Islet precursor cell (in vitro differentiated cells): ENCODE data around the gene MYO1F.
"Not testable (repeated sequence)": the region's sequence is repeated elsewhere in the genome, so short reads cannot be mapped to it uniquely, and the experiment has no call there.

Experiments
- DNase-seq: peaks from one replicate; pipeline ENCODE4 v3.0.0-alpha.2; 2018

The MYO1F gene

DNA sequence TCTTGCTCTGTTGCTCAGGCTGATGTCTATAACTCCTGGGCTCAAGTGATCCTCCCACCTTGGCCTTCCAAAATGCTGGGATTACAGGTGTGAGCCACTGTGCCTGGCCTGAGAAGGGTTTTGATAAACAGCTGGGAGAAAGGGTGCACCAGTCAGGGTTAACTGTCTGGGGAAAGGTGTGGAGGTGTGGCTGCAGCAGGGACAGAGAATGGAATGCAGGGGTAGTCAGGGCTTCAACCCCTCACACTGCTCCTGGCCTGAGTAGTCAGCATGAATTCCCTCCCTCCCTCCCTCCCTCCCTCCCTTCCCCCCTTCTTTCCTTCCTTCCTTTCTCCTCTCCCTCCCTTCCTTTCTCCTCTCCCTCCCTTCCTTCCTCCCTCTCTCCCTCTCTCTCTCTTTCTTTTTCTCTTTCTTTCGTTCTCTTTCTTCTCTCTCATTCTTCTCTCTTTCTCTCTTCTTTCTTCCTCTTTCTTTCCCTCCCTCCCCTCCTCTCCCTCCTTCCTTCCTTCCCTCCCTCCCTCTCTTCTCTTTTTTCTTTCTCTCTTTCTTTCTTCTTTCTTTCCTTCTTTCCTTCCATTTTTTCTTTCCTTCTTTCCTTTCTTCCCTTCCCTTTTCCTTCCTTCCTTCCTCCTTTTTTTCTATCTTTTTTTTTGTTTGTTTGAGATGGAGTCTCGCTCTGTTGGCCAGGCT is 16.0 kb downstream of the MYO1F start:
- DNase-seq: peak; percentile 73

DNA sequence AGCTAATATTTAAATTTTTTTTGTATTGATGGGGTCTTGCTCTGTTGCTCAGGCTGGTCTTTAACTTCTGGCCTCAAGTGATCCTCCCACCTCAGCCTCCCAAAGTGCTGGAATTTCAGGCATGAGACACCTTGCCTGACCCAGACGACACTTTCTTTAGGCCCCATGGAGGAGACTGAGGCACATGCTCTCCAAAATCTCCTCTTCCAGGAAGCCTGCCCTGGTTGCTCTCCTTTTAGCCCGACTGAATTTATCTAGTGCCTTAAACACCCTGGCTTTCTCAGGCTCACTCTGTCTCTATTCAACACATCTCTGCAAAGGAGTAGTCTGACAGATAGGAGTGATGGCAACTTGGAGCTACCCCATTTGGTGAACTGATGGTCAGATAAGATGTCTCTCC is 18.9 kb downstream of the MYO1F start:
- DNase-seq: no peak

DNA sequence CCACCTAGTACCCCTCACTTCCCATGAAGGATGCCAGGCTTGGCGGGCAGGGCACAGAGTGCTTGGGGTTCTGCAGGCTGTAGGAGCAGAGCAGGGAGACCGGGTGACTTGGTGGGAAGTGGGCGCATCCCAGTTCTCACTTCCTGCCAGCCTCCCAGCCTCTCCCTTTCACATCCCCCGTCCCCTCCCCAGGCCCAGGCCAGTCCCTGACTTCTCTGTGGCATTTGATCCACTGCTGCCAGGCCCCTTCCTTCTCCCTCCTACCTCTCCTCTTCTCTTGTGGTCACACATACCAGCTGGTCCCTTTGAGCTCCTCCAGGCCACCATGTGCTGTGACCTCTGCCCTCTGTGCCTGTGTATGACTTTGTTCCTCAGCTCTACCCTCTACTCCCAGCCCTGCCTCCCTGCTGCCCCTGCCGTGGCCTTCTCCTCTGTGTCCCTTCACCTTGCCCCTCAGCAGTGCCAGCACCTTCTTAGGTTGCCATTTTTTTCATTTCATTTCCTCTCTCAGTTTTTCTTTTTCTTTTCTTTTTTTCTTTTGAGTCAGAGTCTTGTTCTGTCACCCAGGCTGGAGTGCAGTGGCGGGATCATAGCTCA is 19.5 kb downstream of the MYO1F start:
- peak; percentile 72 for DNase-seq

DNA sequence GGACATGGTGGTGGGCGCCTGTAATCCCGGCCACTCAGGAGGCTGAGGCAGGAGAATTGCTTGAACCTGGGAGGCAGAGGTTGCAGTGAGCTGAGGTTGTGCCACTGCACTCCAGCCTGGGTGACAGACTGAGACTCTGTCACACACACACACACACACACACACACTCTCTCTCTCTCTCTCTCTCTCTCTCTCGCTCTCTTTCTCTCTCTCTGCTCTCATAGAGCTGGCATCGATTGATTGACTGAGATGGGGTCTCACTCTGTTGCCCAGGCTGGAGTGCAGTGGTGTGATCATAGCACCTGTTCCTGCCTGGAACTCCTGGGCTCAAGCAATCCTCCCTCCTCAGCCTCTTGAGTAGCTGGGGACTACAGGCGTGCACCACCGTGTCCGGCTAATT is 23.5 kb downstream of the MYO1F start:
- not testable (repeated sequence) for DNase-seq

DNA sequence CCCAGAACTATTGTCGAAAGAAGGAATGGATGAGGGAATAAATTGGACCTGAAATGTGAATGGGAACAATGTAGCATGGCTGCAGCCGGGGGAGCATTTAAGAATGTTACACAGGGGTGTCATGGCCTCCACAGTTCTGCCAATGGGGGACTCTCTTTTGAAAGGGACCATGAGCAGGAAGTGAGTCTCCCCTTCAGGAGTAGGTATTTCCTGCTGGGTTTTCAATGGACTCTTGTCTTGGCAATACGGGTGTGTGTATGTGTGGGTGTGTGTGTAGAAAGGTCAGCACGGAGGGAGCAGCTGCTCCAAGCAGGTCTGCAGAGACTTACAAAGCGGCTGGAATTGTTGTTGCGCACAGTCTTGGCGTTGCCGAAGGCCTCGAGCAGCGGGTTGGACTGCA is 24.4 kb downstream of the MYO1F start:
- DNase-seq: no peak

DNA sequence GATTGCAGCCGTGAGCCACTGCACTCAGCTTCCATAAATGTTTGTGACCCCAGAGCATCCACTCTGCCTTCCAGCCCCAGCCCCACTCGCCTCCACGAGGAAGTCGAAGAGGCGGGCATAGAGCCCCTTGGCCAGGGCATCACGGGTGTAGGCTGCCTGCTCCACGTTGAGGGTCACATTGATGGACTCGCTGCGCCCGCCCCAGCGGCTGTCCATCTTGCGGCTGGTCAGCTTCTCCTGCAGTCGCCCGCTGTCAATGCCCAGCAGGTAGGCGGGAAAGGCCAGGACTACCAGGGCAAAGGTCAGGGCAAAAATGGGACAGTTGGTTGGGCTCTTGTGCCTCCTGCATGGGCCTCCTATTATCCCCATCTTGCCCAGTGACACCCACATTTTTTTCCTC is 27.2 kb downstream of the MYO1F start:
- DNase-seq: no peak

DNA sequence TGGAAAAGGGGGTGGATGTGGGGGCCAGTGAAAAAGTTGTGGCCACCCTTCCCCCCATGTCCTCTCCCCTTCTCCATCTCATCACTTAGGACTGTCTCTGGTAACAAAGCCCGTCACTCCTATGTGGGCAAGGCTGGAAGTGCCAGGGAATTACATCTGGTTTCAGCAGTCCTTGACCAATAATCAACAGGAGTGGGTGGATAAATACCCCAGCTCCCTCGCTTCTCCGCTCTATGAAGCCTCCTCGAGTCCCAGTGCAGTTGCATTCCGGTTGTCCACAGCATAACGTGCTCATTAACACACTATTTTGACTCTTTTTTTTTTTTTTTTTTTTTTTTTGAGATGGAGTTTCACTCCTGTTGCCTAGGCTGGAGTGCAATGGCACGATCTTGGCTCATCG is 31.5 kb downstream of the MYO1F start:
- DNase-seq: no peak

DNA sequence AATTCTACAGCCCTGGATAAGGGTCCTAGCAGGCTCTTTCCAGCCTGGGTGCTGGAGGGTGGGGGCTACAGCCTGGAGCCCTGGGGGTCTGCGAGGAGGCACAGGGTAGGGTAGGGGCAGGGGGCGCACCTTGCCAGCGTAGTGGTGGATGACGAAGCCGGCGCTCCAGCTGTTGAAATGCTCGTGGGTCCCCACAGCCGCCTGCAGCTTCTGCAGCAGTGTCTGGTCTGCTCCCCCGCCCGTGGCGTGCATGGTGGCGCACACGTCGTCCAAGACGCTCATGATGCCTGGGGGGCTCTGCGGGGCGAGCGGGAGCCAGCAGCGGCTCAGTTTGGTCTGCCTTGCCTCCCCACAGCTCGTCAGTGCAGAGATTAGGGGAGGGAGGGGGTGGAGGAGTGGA is 33.1 kb downstream of the MYO1F start:
- DNase-seq: no peak

DNA sequence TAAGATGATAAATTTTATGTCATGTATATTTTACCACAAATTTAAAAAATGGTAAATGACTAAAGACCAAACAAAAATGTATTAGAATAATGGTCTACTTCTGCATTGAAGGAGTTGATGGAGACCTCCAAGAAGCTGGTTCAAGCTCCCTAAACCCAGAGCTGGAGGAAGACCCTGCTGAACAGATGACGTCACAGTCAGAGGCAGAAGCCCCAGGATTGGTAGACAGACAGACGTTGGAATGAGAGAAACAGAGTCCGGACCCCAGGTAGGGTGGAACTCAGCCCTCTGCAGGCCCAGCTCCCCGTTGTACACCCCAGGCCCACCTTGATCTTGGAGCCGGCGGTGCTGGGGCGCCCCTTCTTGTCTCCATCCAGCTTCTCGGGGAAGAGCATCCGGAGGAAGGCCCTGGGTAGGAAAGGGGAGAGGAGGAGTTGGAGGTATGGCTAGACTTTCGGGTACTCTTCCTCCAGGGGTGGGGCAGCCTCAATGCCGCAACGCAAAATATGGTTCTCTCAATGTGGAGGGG is 37.6 kb downstream of the MYO1F start:
- DNase-seq: no peak

DNA sequence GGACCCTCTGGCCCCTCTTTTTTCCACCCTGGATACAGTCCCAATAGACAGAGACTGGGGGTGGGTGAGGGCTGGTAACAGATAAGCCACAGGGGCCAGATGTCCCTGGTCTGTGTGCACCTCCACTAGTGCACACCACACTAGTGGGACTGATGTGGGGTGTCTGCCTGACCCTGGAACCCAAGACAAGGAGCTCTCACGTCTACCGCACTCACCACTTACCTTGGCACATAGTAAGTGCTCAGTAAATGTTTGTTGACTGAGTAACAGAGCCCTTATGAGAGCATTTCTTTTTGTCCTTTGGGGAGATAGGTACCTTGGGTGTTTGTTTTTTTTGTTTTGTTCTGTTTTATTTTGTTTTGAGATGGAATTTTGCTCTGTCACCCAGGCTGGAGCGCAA is 40.1 kb downstream of the MYO1F start:
- no peak for DNase-seq

DNA sequence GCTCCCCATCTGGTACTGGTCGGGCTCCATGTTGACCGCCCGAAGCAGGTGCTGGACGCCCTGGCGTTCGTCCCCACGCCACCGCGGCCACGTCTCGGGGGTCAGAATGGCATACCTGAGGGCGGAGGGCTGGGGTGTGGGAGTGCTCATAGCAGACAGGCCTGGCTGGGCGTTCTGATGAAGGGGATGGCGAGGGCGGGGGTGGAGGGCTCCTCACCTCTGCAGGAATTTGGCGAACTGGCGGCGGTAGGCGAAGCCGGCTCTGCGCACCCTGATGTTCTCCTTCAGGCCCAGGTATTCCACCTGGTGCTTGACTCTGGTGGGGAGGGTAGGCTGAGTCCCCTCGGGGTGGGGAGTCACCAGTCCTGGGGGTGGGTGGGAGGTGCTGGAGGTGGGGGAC is 41.0 kb downstream of the MYO1F start:
- peak; percentile 48 for DNase-seq

DNA sequence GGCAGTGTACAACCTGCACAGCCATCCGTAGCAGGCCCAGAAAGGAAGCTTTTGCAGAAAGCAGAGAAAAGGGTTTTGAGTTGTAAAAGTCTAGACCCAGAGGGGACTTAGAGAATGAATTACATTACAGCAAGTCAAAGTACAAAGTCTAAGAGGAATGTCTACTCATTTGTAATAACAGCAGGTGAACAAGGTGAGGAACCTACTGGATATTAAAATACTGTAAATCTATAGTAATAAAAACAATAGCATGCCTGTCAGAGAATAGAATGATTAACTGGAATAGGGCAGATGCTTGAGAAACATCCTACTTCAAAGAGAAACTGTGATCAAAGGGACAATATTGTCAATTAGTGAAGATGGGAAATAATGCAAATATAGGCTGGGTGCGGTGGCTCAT is 45.0 kb downstream of the MYO1F start:
- no peak for DNase-seq

DNA sequence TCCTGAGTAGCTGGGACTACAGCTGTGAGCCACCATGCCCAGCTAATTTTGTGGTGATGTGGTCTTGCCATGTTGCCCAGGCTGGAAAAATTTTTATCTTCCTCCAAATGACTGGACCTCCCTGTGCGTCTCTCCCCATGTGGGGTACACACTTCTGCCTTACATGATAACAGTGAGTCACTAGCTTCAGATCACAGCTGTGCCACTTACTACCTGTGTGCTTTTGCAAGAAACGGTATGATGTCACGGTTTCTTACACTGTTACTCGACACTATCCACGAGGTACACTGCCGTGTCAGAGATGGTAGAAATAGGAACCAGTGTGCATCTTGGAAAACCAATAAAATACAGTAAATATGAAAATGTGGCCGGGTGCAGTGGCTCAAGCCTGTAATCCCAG is 45.8 kb downstream of the MYO1F start:
- no peak for DNase-seq

DNA sequence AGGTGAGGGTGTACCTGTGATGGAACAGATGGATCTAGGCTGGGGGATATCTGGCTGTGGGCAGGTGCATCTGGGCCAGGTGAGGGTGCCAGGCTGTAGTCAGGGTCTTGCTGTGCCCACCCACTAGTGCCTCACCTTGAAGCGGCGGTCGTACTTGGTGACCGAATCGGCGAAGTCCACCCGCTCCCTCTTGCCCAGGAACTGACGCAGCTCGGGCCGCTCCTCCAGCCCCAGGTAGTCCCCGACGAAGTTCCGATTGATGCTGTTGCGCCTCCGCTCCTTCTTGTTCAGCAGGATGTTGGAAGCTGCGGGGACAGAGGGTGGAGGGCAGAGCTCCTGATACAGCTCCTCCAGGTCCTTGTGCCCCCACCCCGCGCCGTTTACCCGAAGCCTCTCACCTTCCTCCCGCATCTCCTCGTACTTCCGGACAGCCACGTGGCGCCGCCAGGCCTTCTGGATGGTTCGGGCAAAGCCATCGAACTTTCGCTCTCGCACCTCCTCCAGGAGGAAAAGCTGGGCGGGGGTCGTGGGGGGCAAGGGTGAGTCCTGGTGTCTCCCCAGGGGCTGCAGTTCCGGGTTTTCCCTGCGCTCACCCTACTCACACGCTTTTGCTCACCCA is 47.1 kb downstream of the MYO1F start:
- DNase-seq: peak; percentile 50

DNA sequence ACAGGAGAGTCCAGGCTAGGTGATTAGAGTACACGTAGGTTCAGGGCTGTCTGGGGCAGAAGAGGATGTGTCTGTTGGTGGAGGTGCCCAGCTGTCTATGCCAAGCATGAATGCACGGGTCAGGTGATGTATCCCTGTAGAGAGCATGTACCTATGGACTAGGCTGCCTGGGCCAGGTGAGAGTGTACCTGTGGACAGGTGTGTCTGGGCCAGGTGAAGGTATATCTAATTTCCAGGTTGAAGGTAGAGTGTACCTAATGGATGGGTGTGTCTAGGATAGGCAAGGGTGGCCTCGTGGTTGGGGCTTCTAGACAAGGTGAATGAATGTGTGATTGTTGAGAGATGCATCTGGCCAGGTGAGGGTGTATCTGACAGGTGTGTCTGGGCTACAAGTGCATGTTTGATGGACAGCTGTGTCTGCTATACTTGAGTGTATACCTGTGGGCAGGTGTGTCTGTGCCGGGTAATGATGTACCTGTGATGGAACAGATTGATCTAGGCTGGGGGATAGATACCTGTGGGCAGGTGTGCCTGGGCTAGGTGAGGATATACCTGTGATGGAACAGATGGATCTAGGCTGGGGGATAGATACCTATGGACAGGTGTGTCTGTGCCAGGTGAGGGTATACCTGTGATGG is 47.8 kb downstream of the MYO1F start:
- DNase-seq: no peak

DNA sequence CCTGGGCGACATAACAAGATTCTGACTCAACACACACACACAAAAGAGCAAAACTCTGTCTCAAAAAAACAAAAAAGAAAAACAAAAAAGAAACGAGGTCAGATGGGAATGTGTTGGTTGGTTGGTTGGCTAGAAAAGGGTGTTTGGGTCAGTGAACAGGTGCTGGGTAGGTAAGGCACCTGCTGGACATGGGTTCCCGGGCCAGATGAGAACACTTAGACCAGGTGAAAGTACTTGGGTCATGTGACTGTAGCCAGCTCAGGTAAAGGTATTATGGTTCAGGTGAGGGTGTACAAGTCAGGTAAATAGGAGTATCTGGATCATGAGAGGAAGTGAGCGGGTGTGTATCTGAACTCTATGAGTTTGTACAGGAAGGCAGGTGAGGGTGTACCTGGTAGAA is 48.7 kb downstream of the MYO1F start:
- DNase-seq: no peak

DNA sequence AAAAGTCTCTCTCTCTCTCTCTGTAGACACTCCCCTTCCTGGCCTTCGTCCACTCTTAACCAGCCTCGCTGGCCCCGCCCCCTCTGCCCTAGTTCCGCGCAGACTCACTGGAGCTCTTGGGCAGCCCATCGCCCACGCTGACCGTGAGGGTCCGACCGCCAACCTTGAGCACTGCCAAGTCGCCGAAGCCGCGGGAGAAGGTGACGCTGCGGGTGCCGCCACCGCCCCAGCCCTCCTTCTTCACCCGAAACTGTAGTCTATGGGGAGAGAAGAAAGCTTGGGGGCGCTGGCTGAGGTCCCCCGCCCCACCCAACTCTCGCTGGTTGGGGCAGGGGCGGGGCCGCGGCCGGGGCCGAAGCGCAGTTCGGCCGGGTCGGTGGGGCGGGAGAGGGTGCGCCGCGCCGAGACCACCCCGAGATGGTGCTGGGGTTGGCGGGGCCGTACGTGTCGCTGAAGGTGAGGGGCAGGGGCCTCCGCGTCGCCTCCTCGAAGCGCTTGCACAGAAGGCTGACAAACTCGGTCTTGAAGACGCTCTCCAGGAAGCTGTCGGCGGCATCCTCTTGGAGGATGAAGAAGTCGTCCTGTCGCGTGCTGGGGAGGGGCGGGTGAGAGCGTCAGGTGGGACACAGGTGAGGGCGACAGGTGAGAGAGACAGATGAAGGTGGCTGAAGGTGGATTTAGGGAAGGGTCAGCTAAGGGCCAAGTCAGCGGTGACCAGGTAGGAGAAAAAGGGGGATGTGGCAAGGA is 50.7 kb downstream of the MYO1F start:
- peak; percentile 97 for DNase-seq

DNA sequence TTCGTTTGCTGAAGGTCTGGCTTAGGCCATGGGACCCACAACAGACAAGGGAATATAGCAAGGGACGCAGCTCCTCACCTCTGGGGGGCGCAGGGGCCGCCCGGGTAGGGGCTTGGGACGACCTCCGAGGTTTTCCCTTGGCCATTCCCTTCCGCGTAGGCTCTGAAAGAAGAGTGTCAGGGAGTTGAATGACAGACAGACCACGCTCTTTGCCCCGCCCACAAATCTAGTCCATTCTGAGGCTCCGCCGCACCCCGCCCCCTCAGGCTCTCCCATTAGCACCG is 51.9 kb downstream of the MYO1F start:
- no peak for DNase-seq

DNA sequence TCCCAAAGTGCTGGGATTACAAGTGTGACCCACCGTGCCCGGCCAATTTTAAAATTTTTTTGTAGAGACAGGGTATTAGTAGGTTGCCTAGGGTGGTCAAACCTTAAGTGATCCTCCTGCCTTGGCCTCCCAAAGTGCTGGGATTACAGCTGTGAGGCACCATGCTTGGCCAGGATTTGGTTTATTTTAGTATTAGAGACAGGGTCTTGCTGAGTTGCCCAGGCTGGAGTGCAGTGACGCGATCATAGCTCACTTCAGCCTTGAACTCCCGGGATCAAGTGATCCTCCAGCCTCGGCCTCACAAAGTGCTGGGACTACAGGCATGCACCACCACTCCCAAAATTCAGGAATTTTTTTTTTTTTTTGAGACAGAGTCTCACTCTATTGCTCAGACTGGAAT is 57.9 kb downstream of the MYO1F start:
- no peak for DNase-seq

DNA sequence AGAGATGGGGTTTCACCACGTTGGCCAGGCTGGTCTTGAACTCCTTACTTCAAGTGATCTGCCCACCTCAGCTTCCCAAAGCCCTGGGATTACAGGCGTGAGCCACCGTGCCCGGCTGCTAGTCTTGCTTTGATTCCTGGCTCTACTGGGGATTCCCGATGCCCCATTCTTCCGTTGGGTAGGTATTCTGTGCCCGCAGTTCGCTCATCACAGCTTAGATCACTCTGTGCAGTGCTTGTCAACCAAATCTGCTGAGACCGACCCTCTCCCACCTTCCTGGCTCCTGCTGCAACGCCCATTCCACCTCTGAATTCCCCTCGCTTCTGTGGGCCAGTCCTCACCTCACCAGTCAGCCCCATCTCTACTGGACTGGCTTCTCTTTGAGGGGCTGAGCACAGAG is 58.7 kb downstream of the MYO1F start:
- no peak for DNase-seq

DNA sequence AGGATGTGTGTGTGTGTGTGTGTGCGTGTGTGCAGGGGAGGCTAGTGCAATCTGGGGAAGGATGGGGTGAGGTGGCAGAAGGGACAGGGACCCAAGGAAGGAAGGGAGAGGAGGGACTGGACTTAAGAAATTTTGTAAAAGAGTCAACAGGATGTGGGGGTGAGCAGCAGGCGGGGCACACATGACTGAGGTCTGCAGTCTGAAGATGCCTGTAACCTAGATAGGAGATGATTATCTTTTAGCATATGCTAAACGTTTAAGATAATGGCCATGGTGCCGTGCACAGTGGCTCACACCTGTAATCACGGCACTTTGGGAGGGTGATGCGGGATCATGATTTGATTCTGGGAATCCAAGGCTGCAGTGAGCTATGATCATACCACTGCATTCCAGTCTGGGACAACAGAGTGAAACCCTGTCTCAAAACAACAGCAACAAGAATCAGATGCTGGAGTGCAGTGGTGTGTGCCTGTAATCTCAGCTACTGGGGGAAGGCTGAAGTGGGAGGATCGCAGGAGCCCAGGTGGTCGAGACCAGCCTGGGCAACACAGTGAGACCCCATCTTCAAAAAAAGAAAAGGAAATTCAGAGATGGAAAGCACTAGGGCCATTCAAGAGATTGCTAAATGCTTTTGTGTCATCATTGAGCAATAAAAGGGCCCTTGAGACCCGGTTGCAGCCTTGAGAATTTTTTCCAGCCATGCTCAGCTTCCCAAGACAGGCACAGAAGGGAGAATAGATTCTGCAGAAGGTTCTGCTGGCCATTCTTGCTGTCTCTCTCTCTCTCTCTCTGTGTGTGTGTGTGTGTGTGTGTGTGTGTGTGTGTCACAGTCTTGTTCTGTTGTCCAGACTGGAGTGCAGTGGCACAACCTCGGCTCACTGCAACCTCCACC is 59.4 kb downstream of the MYO1F start:
- no peak for DNase-seq

DNA sequence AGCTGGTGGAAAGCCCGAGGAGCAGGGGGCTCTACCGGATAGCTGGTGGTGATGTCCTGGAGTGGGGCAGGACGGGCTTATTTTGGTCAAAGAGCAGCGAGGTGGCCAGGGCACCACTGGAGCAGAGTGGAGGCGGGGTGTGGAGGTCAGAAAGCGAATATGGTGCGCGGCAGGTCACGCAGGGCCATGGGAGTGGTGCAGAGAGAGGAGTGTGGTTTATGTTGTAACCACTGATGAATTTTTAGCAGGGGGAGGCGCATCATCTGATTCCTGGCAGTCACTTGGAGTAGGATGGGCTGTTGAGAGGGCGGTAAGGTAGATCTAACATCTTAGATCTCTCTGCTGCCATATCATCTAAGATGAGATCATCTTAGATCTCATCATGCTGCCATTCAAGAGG is 61.9 kb downstream of the MYO1F start:
- DNase-seq: no peak
